Hippocampal formation (tissue), 2 donors: Measurements from ENCODE around the gene ITLN1.
"Not testable (repeated sequence)": the region's sequence is repeated elsewhere in the genome, so short reads cannot be mapped to it uniquely, and the experiment has no call there.

ENCODE experiments used
- DNase-seq, 2 donors: peaks; one replicate each; lab custom pipeline; 2025; lab: John Stamatoyannopoulos, UW

The ITLN1 gene

DNA sequence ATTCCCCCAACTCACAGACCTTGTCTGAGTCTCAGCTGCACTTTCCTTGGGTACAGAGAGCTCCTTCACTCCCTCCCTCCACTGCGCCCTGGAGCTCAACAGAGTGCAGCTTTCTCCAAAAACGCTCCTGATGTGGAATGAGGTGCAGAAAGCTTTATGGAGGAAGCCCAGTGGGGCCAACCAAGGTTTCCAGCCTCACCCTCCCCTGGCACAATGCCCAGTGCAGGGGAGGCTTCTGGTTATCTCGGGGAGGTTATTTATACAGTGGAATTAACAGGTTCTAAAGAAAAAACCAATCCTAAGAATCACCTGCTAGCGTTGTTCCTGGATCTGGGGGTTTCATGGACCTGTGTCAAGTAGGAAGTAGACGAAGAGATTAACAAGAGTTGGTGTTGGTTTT lies at the start of gene ITLN1:
ITLN1 (minus strand) TSS at position 139 of the 400 bp plus-strand sequence. CDS start 303 bp downstream, outside the sequence.
- DNase-seq: no peak

DNA sequence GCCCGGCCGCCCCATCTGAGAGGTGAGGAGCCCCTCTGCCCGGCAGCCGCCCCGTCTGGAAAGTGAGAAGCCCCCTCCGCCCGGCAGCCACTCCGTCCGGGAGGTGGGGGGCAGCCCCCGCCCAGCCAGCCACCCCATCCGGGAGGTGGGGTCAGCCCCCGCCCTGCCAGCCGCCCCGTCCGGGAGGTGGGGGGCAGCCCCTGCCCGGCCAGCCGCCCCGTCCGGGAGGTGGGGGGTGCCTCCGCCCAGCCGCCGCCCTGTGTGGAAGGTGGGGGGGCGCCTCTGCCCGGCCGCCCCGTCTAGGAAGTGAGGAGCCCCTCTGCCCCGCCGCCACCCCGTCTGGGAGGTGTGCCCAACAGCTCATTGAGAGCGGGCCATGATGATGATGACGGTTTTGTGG lies 48.3 kb upstream of the ITLN1 start:
- DNase-seq: not testable (repeated sequence)

DNA sequence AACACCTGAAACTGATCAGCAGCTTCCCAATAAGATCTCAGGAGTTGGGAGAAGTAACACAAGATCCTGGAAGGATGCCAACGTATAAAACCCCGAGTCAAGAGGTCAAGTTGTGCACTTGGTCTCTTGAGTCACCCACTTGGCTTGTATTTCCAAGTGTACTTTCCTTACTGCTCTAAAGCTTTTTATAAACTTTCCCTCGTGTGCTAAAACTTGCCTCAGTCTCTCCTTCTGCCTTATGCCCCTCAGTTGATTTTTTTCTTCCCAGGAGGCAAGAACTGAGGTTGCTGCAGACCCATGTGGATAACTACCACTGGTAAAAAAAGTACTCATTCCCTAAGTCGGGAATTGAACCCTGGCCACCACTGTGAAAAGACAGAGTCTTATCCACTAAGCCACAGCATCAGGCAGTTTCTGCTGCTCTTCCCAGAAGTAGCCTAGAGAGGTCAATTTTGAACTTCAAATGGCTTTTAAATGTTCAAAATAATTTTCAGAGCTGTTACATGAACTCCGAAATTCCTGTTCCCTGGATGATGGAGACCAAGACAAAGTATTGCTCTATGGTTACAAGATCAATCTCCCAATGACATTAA lies 40.8 kb upstream of the ITLN1 start:
- DNase-seq: no peak

DNA sequence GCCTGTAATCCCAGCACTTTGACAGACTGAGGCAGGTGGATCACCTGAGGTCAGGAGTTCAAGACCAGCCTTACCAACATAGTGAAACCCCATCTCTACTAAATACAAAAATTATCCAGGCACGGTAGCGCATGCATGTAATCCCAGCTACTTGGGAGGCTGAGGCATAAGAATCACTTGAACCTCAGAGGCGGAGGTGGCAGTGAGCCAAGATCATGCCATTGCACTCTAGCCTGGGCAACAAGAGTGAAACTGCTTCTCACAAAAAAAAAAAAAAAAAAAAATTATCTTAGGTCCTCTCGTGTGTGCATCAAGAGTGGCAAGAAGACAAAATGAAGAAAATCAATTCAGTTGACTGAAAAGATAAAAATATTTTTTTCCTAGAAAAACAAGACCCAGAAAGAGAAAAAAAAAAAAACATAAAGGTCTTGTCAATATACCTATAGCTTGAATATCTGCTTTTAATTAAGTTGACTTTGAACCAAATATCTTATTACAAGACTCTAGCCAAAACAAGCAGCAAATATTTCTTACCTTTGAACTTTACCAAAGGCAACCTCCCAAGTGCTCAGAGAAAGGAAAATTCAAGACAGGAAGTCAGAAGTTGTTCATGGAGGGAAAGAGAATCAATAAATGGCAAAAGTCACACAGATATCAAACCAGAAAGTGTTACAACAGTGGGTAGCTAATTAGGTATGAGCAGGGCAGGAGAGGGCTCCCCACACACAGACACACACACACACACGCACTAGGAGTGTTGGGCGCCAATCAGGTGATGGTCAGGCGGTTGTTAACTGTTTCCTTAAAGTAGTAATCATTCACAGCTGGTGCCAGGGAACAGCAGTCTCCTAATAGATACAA lies 40.0 kb upstream of the ITLN1 start:
- no peak for DNase-seq

DNA sequence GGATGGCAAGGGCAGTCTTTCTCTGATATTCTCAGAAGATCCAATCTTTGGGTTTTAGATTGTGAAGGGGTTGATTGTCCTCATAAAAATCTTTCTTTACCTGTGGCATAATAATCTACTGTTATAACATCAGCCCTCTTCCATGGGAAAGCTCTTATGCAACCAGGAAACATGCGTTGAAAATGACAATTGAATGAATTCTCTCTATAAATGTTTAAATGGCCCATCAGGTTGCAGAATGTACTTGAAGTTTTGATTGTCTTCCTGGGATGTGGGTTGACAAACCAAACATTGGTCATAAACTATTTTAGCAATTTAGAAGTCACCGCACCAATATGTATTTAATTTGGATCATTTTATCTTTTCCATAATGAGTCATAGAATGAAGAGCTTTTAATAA lies 31.7 kb upstream of the ITLN1 start:
- no peak for DNase-seq

DNA sequence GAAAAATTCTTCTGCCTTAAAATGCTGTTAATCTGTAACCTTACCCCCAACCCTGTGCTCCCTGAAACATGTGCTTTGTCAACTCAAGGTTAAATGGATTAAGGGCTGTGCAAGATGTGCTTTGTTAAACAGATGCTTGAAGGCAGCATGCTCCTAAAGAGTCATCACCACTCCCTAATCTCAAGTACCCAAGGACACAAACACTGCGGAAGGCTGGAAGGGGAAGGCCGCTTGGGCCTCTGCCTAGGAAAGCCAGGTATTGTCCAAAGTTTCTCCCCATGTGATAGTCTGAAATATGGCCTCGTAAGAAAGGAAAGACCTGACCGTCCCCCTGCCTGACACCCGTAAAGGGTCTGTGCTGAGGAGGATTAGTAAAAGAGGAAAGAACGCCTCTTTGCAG lies 28.2 kb upstream of the ITLN1 start:
- DNase-seq: not testable (repeated sequence)

DNA sequence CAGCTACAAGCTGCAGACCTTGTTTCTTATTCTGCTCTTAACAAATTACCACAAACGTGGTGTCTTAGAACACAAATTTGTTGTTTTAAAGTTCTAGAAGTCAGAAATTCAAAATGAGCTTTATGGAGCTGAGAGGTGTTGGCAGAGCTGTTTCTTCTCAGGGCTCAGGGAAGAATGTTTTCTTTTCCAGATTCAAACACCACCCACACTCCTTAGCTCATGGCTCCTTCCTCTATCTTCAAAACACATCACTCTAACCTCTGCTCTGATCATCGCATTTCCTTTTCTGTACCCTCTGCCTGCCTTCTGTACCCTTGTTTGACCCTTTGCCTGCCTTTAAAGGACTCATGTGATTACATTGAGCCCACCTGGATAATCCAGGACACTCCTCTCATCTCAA lies 26.9 kb upstream of the ITLN1 start:
- no peak for DNase-seq

DNA sequence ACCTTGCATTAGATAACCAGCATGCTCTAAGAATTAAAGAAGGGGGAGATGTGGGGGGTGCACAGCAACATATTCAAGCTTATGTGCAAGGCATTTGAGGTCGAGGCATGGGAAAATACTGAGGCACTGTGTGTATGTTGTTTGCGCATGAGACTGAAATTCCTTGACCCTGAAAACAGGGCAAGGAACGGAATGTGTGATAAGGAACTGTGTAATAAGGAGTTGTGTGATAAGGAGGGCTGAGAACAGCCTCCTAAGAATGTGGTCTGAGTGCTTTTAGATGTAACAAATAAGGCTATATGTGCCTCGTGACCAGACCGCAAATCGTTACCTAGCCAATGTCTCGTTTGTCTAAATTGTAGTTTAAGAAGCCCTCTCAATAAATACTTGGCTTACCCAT lies 26.5 kb upstream of the ITLN1 start:
- no peak for DNase-seq

DNA sequence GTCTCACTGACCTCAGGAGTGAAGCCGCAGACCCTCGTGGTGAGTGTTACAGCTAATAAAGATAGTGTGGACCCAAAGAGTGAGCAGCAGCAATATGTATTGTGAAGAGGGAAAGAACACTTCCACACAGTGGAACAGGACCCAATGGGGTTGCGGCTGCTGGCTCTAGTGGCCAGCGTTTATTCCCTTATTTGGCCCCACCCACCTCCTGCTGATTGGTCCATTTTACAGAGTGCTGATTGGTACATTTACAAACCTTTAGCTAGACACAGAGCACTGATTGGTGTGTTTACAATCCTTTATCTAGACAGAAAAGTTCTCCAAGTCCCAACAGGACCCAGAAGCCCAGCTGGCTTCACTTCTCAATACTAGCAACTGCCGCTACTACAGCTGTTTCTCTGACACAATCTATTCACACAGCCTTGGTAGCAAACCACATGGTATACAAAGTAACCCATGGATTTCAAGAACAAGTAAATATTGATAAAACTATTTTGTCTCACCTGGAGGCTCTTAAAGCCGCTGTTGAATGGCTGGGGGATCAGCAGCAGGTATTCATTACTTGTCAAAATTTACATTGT lies 25.3 kb upstream of the ITLN1 start:
- no peak for DNase-seq

DNA sequence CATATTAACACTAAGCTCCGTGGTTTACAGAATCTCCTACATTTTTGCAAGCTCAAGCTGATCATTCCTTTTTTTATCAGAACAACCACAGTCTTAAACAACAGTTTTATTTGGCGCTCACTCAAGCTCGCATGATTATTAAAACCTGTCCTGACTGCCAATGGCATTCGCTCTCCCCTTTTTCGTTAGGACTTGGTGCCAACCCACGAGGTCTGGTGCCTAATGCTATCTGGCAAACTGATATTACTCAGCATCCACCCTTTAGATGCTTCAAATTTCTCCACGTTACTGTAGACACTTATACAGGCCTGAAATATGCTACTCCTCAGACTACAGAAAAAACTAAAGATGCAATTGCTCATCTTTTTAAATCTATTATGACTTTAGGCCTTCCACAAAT lies 23.0 kb upstream of the ITLN1 start:
- DNase-seq: no peak

DNA sequence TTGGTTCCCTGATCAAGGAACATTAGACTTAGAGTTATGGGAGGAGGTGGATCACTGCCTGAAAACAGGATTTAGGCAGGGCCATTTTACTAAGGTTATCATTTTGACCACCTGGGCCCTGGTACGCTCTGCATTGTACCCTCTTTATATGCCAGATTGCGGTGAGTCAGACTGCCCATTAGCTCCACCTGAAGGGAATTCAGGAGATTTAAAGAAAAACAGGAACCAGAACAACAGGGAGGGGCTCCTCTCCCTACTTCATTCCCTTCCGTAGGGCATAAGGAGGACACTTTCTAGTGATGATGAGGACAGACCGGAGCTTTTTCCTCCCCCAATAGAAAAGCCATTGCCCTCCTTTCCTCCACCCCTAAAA lies 20.6 kb upstream of the ITLN1 start:
- no peak for DNase-seq

DNA sequence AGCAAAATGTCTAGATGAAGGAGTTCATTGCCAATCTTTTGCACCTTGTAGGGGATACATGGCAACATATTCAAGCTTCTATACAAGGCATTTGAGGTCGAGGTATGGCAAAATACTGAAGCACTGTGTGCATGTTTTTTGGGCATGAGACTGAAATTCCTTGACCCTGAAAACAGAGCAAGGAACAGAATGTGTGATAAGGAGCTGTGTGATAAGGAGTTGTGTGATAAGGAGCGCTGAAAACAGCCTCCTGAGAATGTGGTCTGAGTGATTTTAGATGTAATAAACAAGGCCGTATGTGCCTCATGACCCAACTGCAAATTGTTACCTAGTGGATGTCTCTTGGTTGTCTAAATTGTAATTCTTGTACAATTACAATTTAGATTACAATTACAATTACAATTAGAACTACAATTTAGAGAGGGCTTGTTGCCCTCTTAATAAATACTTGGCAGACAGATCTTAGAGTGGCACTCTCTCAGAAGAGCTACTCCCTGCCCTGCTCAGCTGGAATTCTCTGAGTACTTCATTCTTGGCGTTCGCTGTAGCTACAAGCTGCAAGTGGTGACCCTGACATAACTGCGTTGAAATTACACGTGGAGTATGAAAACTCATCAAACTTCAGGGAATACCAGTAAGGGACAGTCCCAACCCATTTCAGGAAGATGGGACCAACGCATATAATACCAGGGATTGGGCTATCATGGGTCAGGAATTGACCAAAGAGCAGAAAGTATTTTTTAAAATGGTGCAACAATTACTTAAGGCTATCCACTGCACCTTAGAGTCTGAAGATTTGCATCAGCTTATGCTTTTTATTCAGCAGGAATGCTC lies 20.0 kb upstream of the ITLN1 start:
- no peak for DNase-seq

DNA sequence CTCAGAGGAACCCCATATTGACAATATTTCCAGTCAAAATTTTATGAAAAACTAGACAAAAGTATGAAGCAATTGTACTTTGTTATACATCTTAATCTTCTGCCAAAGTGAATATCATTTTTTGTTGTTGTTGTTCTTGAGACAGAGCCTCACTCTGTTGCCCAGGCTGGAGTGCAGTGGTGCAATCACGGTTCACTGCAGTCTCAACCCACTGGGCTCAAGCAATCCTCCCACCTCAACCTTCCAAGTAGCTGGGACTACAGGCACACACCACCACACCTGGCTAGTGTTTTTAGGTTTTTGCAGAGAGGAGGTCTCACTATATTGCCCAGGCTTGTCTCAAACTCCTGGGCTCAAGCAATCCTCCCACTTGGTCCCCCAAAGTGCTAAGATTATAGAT lies 17.3 kb upstream of the ITLN1 start:
- DNase-seq: not testable (repeated sequence)

DNA sequence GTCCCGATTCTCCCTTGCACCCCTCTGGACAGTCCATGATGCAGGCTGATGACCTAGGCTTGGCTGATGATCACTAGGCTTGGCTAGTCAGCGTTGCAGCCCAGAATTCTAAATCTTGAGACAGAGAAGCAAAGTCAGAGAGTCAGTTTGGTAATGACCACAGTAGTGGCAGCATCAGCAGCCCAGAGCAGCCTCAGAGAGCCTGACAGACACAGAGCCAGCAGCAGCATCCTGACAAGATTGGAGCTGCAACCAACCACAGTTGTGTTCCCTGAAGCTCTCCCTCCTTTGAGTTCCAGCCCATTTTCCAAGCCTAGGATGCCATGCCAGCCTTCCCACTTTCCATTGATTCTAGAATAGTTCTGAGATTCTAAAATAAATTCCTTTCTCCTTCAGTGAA lies 16.8 kb upstream of the ITLN1 start:
- no peak for DNase-seq

DNA sequence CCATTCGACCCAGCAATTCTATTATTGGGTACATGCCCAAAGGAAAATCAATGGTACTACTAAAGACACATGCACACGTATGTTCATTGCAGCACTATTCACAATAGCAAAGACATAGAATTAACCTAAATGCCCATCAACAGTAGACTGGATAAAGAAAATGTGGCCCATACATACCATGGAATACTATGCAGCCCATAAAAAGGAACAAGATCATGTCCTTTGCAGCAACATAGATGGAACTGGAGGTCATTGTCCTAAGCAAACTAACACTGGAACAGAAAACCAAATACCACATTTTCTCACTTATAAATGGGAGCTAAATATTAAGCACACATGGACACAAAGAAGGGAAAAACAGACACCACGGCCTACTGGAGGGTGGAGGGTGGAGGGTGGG lies 15.7 kb upstream of the ITLN1 start:
- not testable (repeated sequence) for DNase-seq

DNA sequence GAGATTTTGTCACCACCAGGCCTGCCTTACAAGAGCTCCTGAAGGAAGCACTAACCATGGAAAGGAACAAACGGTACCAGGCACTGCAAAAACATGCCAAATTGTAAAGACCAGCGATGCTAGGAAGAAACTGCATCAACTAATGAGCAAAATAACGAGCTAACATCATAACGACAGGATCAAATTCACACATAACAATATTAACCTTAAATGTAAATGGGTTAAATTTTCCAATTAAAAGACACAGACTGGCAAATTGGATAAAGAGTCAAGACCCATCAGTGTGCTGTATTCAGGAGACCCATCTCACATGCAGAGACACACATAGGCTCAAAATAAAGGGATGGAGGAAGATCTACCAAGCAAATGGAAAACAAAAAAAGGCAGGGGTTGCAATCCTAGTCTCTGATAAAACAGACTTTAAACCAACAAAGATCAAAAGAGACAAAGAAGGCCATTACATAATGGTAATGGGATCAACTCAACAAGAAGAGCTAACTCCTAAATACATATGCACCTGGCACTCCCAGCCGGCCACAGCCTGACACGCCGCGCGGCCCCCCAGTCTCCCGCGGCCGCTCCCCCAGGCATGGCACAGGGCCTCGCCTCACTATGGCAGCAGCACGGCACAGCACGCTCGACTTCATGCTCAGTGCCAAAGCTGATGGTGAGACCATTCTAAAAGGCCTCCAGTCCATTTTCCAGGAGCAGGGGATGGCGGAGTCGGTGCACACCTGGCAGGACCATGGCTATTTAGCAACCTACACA lies 9.6 kb upstream of the ITLN1 start:
- DNase-seq: not testable (repeated sequence)

DNA sequence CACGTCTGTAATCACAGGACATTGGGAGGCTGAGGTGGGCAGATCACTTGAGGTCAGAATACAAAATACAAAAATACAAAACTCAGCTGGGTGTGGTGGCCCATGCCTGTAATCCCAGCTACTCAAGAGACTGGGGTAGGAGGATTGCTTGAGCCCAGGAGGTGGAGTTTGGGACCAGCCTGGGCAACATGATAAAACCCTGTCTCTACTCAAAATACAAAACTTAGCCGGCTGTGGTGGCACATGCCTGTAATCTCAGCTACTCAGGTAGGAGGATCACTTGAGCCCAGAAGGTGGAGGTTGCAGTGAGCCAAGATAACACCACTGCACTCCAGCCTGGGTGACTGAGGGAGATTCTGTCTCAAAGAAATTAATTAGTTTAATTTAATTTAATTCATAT lies 6.5 kb upstream of the ITLN1 start:
- no peak for DNase-seq

DNA sequence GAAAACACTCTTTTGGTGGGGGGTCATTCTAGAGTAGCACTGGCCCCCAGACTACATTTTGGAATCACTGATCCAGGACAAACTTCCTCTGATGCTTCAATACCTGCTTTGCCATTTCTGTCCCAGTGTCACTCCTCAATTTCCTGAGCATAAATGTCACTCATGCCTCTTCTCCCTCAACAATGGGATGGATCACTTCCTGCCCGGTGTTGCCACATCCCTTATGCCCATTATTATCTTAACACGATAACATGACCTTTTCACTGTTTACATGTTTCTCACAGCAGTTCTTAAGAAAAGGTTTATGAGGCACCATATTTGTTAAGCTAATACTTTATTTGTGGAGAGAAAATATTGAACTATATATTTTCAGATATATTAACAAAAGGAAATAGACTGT lies 3.9 kb upstream of the ITLN1 start:
- DNase-seq: no peak

DNA sequence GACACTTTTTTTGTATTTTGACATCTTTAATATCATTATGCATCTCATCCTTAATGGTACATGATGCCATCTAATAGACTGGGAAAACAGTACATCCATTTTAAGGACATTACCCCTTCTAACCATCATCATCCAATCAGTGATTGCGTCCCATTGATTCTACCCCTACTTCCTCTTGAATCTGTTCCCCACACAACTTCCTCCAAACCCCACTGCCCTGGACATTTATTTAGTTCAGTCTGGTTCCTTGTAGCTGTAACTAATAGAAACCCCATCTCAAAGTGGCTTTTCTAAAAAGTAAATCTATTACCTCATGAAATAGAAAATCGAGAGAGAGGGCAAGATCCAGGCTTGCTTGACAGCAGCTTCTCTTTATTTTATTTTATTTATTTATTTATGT lies 2.1 kb upstream of the ITLN1 start:
- no peak for DNase-seq

DNA sequence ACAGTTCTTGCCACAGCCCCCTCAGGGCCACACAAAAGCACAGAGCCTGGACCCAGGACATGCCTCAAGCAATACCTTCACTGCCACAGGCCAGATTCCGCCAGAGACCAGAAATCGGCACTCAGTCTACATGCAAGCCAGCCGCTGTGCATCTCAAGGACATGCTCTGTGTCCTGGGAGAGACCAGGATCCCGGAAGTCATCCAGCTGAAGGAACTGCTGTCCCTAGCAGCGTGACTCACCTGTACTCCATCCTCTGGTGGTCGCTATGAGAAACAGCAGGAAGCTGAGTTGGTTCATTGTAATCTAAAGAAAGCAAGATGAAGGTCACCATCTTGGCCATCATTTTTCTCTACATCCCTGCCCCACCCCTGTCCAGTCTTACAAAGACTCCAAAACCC lies 401 bp downstream of the ITLN1 start:
- no peak for DNase-seq
